HCT116 (cell line): ENCODE results near the gene BMP7. TPM values are rescaled to one million over a fixed set of nuclear protein-coding genes. Genes with fewer than 3 reads are reported as not detected.

ENCODE experiments used
- ATAC-seq: fragments of 200-7000 bp; cut with Tn5 transposase; 2 replicates; pipeline ENCODE4 v1.9.1; 2020; ENCODE audit warnings: mild to moderate bottlenecking, moderate library complexity
- BruUV-seq: library from RNA; stranded (reverse); fragments of 400-500 nt; replicated peaks from 2 replicates; lab custom pipeline; 2021; lab: Mats Ljungman, UMichigan
- CTCF ChIA-PET: fragments of 300-600 bp; sonication (Branson Sonifier 250); formaldehyde crosslinking; loops from one replicate; lab custom pipeline; 2021; ENCODE audit warnings: antibody characterized with exemption; lab: Charles Lee
- POLR2A ChIA-PET: fragments of 300-600, 350-600 bp; sonication (Branson Sonifier 250); formaldehyde crosslinking; loops from one replicate; lab custom pipeline; 2021; ENCODE audit warnings: antibody characterized with exemption; lab: Charles Lee
- RAD21 ChIA-PET, 2 experiments: fragments of 300-600 bp; sonication (Branson Sonifier 250); formaldehyde crosslinking; loops; one replicate each; lab custom pipeline; 2023; ENCODE audit warnings: low total read pairs in 2 of 2; ENCODE audit not compliant: uncharacterized antibody in 2 of 2, unreplicated experiment in 2 of 2, low non-redundant PET in 1 of 2; lab: Charles Lee
- DNase-seq: peaks from one replicate; pipeline ENCODE4 v3.0.0-alpha.2; 2010; ENCODE audit warnings: low read depth, low spot score
- H2AFZ ChIP-seq: fragments of 200-600 bp; shearing (Covaris generic), sonication (generic); 2 replicates; pipeline ENCODE4 v1.6.1; 2017; ENCODE audit warnings: low read depth, mixed run types, mixed read lengths, antibody characterized with exemption, low read length; ENCODE audit not compliant: poor library complexity, severe bottlenecking
- H3K27ac ChIP-seq: 2 replicates; pipeline ENCODE4 v1.5.1; 2012; ENCODE audit warnings: low read depth, low read length
- H3K27me3 ChIP-seq: fragments of 200-600 bp; sonication (generic); 2 replicates; pipeline ENCODE4 v1.6.1; 2016; ENCODE audit warnings: mixed run types, low read length, mixed read lengths; ENCODE audit not compliant: insufficient read depth
- H3K36me3 ChIP-seq, 2 experiments: fragments of 200-500 bp in 1 of 2; fragments of 200-600 bp in 1 of 2; sonication (Bioruptor generic) in 1 of 2; sonication (generic) in 1 of 2; 2 replicates each; pipeline versions ENCODE4 v1.5.1 to v1.6.1; 2014 to 2016; ENCODE audit warnings: low read length in 2 of 2, inconsistent platforms in 1 of 2, mixed read lengths in 1 of 2, mixed run types in 1 of 2; ENCODE audit not compliant: insufficient read depth in 2 of 2, control insufficient read depth in 1 of 2
- H3K4me1 ChIP-seq, 2 experiments: fragments of 200-600 bp in 1 of 2; sonication (generic) in 1 of 2; 2 replicates each; pipeline versions ENCODE4 v1.5.1 to v1.6.1; 2012 to 2017; ENCODE audit warnings: low read length in 2 of 2, inconsistent platforms in 1 of 2, mild to moderate bottlenecking in 1 of 2, mixed read lengths in 1 of 2, mixed run types in 1 of 2, moderate library complexity in 1 of 2; ENCODE audit not compliant: insufficient read depth in 2 of 2, control insufficient read depth in 1 of 2
- H3K4me2 ChIP-seq: fragments of 200-600 bp; sonication (generic); 2 replicates; pipeline ENCODE4 v1.6.1; 2017; ENCODE audit warnings: mixed run types, low read length, mixed read lengths
- H3K4me3 ChIP-seq, 2 experiments: fragments of 200-600 bp in 1 of 2; sonication (generic) in 1 of 2; replicated peaks in 1 of 2; 2 replicates each; pipeline ENCODE4 v1.5.1; 2011 to 2016; ENCODE audit warnings: low read length in 2 of 2, control low read depth in 1 of 2, low read depth in 1 of 2, mild to moderate bottlenecking in 1 of 2, mixed read lengths in 1 of 2, mixed run types in 1 of 2
- H3K79me2 ChIP-seq: fragments of 200-600 bp; sonication (generic); 2 replicates; pipeline ENCODE4 v1.6.1; 2017; ENCODE audit warnings: mild to moderate bottlenecking, mixed run types, low read length, moderate library complexity, mixed read lengths; ENCODE audit not compliant: insufficient read depth
- H3K9ac ChIP-seq: fragments of 200-600 bp; sonication (generic); 2 replicates; pipeline ENCODE4 v1.6.1; 2016; ENCODE audit warnings: low read length, mixed read lengths
- H3K9me2 ChIP-seq: fragments of 200-600 bp; sonication (generic), shearing (Covaris generic); 2 replicates; pipeline ENCODE4 v1.6.1; 2017; ENCODE audit warnings: mixed run types, mild to moderate bottlenecking, moderate library complexity; ENCODE audit not compliant: insufficient read depth
- H3K9me3 ChIP-seq, 2 experiments: fragments of 200-500 bp in 1 of 2; fragments of 200-600 bp in 1 of 2; sonication (Bioruptor generic) in 1 of 2; sonication (generic) in 1 of 2; 2 replicates each; pipeline ENCODE4 v1.6.1; 2014 to 2017; ENCODE audit warnings: low read length in 2 of 2, mixed read lengths in 2 of 2, inconsistent platforms in 1 of 2, low read depth in 1 of 2, mild to moderate bottlenecking in 1 of 2, mixed run types in 1 of 2, moderate library complexity in 1 of 2; ENCODE audit not compliant: control insufficient read depth in 1 of 2, insufficient read depth in 1 of 2
- H4K20me1 ChIP-seq: fragments of 200-600 bp; sonication (generic), shearing (Covaris generic); 2 replicates; pipeline ENCODE4 v1.6.1; 2017; ENCODE audit warnings: mixed run types, mild to moderate bottlenecking, moderate library complexity; ENCODE audit not compliant: insufficient read depth
- POLR2A ChIP-seq: IDR thresholded peaks from 2 replicates; pipeline ENCODE4 v1.7.0; 2011; ENCODE audit warnings: borderline replicate concordance; ENCODE audit not compliant: insufficient read depth, insufficient read length; ENCODE audit errors: extremely low read depth
- SIN3A ChIP-seq: IDR thresholded peaks from 2 replicates; pipeline ENCODE4 v1.6.1; 2012; ENCODE audit warnings: low read depth
- TCF7L2 ChIP-seq: IDR thresholded peaks from 2 replicates; pipeline ENCODE4 v1.7.0; 2011; ENCODE audit warnings: borderline replicate concordance, inconsistent platforms; ENCODE audit not compliant: insufficient read depth, insufficient read length; ENCODE audit errors: extremely low read depth
- YY1 ChIP-seq: IDR thresholded peaks from 2 replicates; pipeline ENCODE4 v1.6.1; 2011; ENCODE audit warnings: low read length, low read depth, moderate library complexity, mild to moderate bottlenecking; ENCODE audit not compliant: insufficient replicate concordance; ENCODE audit errors: extremely low read depth
- intact Hi-C: fragments of 100-400 bp; cut with micrococcal nuclease; formaldehyde crosslinking; loops from 2 replicates; pipeline ENCODE4 v1.10.0; 2022
- total RNA-seq: library from RNA; stranded (reverse); gene quantifications from one replicate; pipeline ENCODE4 v1.2.1, GENCODE V29; 2021; ENCODE audit not compliant: unreplicated experiment
- TF ChIP-seq, protein P1 (sequence below): IDR thresholded peaks from 2 replicates; pipeline ENCODE4 v1.6.1; 2012; ENCODE audit warnings: low read depth
- TF ChIP-seq, protein P2 (sequence below): IDR thresholded peaks from 2 replicates; pipeline ENCODE4 v1.6.1; 2011; ENCODE audit warnings: mild to moderate bottlenecking, low read length, moderate library complexity; ENCODE audit not compliant: insufficient replicate concordance; ENCODE audit errors: extremely low read depth

Gene BMP7
- total RNA-seq, 1 experiment from 2014 or later: 7.0 TPM

DNA sequence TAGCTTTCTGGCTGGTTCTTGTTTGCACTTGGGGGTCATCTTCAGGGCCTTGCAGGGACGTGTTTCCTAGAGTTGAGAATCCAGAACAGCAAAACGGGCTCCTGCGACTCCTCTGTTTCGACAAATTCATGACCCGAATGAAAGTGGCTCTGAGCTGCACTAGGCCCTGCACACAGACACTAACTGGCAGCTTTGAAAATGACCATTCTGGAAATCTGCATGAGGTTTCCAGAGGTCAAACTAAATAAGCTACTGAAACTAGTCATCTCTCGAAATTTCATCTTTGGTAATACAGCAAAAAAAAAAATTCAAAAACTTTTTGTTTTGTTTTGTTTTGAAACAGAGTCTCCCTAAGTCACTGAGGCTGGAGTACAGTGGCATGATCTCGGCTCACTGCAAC is 15.5 kb upstream of the BMP7 start:
- Histone ChIP-seq H3K4me1 (no peaks in the 10 kb centered on the region), H3K4me2 (no peak overlapping the region), H4K20me1 (no peaks in the 10 kb centered on the region), H3K9ac (no peak overlapping the region), H3K4me3 (no peak overlapping the region), H3K36me3 (no peaks in the 10 kb centered on the region), H3K9me2 (no peaks in the 10 kb centered on the region), H3K27ac (no peak overlapping the region), H3K27me3 (peaks cover 22% of the 10 kb centered on the region), H3K79me2 (no peaks in the 10 kb centered on the region), H3K9me3 (no peaks in the 10 kb centered on the region), H2AFZ (no peak overlapping the region)
- BruUV-seq: no TSS peak
- RAD21 ChIA-PET: no interaction called here
- intact Hi-C loops: no loop called here
- TF ChIP-seq, protein P1, sequence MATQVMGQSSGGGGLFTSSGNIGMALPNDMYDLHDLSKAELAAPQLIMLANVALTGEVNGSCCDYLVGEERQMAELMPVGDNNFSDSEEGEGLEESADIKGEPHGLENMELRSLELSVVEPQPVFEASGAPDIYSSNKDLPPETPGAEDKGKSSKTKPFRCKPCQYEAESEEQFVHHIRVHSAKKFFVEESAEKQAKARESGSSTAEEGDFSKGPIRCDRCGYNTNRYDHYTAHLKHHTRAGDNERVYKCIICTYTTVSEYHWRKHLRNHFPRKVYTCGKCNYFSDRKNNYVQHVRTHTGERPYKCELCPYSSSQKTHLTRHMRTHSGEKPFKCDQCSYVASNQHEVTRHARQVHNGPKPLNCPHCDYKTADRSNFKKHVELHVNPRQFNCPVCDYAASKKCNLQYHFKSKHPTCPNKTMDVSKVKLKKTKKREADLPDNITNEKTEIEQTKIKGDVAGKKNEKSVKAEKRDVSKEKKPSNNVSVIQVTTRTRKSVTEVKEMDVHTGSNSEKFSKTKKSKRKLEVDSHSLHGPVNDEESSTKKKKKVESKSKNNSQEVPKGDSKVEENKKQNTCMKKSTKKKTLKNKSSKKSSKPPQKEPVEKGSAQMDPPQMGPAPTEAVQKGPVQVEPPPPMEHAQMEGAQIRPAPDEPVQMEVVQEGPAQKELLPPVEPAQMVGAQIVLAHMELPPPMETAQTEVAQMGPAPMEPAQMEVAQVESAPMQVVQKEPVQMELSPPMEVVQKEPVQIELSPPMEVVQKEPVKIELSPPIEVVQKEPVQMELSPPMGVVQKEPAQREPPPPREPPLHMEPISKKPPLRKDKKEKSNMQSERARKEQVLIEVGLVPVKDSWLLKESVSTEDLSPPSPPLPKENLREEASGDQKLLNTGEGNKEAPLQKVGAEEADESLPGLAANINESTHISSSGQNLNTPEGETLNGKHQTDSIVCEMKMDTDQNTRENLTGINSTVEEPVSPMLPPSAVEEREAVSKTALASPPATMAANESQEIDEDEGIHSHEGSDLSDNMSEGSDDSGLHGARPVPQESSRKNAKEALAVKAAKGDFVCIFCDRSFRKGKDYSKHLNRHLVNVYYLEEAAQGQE: no peak
- TF ChIP-seq, protein P2, sequence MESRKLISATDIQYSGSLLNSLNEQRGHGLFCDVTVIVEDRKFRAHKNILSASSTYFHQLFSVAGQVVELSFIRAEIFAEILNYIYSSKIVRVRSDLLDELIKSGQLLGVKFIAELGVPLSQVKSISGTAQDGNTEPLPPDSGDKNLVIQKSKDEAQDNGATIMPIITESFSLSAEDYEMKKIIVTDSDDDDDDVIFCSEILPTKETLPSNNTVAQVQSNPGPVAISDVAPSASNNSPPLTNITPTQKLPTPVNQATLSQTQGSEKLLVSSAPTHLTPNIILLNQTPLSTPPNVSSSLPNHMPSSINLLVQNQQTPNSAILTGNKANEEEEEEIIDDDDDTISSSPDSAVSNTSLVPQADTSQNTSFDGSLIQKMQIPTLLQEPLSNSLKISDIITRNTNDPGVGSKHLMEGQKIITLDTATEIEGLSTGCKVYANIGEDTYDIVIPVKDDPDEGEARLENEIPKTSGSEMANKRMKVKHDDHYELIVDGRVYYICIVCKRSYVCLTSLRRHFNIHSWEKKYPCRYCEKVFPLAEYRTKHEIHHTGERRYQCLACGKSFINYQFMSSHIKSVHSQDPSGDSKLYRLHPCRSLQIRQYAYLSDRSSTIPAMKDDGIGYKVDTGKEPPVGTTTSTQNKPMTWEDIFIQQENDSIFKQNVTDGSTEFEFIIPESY: no peak
- no peak for TF ChIP-seq TCF7L2
- no peak for TF ChIP-seq SIN3A
- no peak for TF ChIP-seq YY1
- no peak for TF ChIP-seq POLR2A
- POLR2A ChIA-PET: no interaction called here
- DNase-seq (no peak), ATAC-seq (no peak)
- CTCF ChIA-PET: no interaction called here
